ENCODE measurements around the gene FBXO17.

DNA sequence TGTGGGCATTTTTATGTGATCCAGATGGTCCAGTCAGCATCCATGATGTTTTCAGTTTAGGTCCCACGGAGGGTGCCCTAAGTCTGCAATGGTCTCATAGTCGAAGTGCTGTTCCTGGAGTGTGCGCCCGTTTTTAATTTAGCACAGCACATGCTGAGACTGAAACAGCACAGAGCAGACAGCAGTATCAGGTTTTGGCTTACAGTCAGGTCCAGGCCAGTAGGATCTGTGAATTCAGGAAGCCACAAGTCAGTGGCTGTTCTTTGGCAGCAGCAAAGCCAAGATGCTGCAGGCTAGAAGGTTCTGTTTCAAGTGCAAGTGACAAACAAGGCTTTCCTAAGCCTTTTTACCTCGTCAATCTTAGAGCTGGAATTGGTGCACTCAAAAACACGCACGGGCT, 38.5 kb upstream of the FBXO17 start:
- TF ChIP-seq, protein P1, sequence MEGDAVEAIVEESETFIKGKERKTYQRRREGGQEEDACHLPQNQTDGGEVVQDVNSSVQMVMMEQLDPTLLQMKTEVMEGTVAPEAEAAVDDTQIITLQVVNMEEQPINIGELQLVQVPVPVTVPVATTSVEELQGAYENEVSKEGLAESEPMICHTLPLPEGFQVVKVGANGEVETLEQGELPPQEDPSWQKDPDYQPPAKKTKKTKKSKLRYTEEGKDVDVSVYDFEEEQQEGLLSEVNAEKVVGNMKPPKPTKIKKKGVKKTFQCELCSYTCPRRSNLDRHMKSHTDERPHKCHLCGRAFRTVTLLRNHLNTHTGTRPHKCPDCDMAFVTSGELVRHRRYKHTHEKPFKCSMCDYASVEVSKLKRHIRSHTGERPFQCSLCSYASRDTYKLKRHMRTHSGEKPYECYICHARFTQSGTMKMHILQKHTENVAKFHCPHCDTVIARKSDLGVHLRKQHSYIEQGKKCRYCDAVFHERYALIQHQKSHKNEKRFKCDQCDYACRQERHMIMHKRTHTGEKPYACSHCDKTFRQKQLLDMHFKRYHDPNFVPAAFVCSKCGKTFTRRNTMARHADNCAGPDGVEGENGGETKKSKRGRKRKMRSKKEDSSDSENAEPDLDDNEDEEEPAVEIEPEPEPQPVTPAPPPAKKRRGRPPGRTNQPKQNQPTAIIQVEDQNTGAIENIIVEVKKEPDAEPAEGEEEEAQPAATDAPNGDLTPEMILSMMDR (IDR thresholded peaks at IDR 0.05): no peak
- TF ChIP-seq POLR2A (IDR thresholded peaks at IDR 0.05; ENCODE audit: low read depth): no peak

Data from esophagus muscularis mucosa (tissue), 3 donors.